H9 (cell line): Measurements from ENCODE around the gene HGF. TPM values are rescaled to one million over a fixed set of nuclear protein-coding genes. Genes with fewer than 3 reads are reported as not detected.

Source experiments
- DNase-seq: peaks from one replicate; pipeline ENCODE4 v3.0.0-alpha.2; 2017
- H2AFZ ChIP-seq: one replicate; pipeline ENCODE4 v1.6.1; 2013; ENCODE audit warnings: mild to moderate bottlenecking, low read length, control low read depth, moderate library complexity
- H2AK5ac ChIP-seq: 2 replicates; pipeline ENCODE4 v1.6.1; 2013; ENCODE audit warnings: low read length, control low read depth, mixed read lengths; ENCODE audit not compliant: insufficient read length
- H2BK120ac ChIP-seq: one replicate; pipeline ENCODE4 v1.6.1; 2013; ENCODE audit warnings: low read depth, mild to moderate bottlenecking, low read length, control low read depth, inconsistent platforms; ENCODE audit not compliant: poor library complexity, severe bottlenecking
- H2BK12ac ChIP-seq: 2 replicates; pipeline ENCODE4 v1.6.1; 2013; ENCODE audit warnings: low read length, control low read depth, mixed read lengths, low read depth; ENCODE audit not compliant: insufficient read length
- H2BK15ac ChIP-seq: 2 replicates; pipeline ENCODE4 v1.6.1; 2013; ENCODE audit warnings: low read depth, low read length, control low read depth
- H2BK20ac ChIP-seq: one replicate; pipeline ENCODE4 v1.6.1; 2013; ENCODE audit warnings: low read depth, mild to moderate bottlenecking, low read length, control low read depth, inconsistent platforms; ENCODE audit not compliant: poor library complexity, severe bottlenecking
- H2BK5ac ChIP-seq: 2 replicates; pipeline ENCODE4 v1.6.1; 2013; ENCODE audit warnings: low read length, control low read depth, mixed read lengths; ENCODE audit not compliant: insufficient read length
- H3K14ac ChIP-seq: 2 replicates; pipeline ENCODE4 v1.6.1; 2013; ENCODE audit warnings: low read length, control low read depth; ENCODE audit not compliant: insufficient read depth
- H3K18ac ChIP-seq: 2 replicates; pipeline ENCODE4 v1.6.1; 2013; ENCODE audit warnings: low read depth, mild to moderate bottlenecking, mixed read lengths, low read length, control low read depth; ENCODE audit not compliant: insufficient read length
- H3K23ac ChIP-seq: 2 replicates; pipeline ENCODE4 v1.6.1; 2013; ENCODE audit warnings: low read length, control low read depth, mixed read lengths, low read depth; ENCODE audit not compliant: insufficient read length
- H3K23me2 ChIP-seq: 2 replicates; pipeline ENCODE4 v1.6.1; 2013; ENCODE audit warnings: low read depth, mild to moderate bottlenecking, mixed read lengths, low read length, control low read depth; ENCODE audit not compliant: insufficient read length, poor library complexity, severe bottlenecking
- H3K27ac ChIP-seq: 2 replicates; pipeline ENCODE4 v1.5.1; 2013; ENCODE audit warnings: low read length, control low read depth, mixed read lengths, low read depth; ENCODE audit not compliant: insufficient read length
- H3K27me3 ChIP-seq: 2 replicates; pipeline ENCODE4 v1.6.1; 2013; ENCODE audit warnings: low read length, control low read depth, inconsistent platforms; ENCODE audit not compliant: insufficient read depth
- H3K4ac ChIP-seq: 2 replicates; pipeline ENCODE4 v1.6.1; 2013; ENCODE audit warnings: low read depth, mild to moderate bottlenecking, control low read depth, inconsistent platforms, low read length, moderate library complexity
- H3K4me1 ChIP-seq: 2 replicates; pipeline ENCODE4 v1.6.1; 2013; ENCODE audit warnings: low read length, control low read depth, inconsistent platforms; ENCODE audit not compliant: insufficient read depth
- H3K4me2 ChIP-seq: 2 replicates; pipeline ENCODE4 v1.6.1; 2013; ENCODE audit warnings: low read length, control low read depth, mixed read lengths; ENCODE audit not compliant: insufficient read length, insufficient read depth
- H3K56ac ChIP-seq: 2 replicates; pipeline ENCODE4 v1.6.1; 2013; ENCODE audit warnings: low read depth, mild to moderate bottlenecking, mixed read lengths, low read length, control low read depth; ENCODE audit not compliant: insufficient read length
- H3K79me1 ChIP-seq: 2 replicates; pipeline ENCODE4 v1.6.1; 2013; ENCODE audit warnings: low read depth, mild to moderate bottlenecking, moderate library complexity, low read length, control low read depth, inconsistent platforms; ENCODE audit not compliant: insufficient read depth, poor library complexity, severe bottlenecking
- H3K79me2 ChIP-seq: 2 replicates; pipeline ENCODE4 v1.6.1; 2013; ENCODE audit warnings: low read length, control low read depth, inconsistent platforms; ENCODE audit not compliant: insufficient read depth
- H3K9ac ChIP-seq: 2 replicates; pipeline ENCODE4 v1.6.1; 2013; ENCODE audit warnings: low read length, control low read depth, mixed read lengths; ENCODE audit not compliant: insufficient read length; ENCODE audit errors: extremely low read depth
- H3K9me3 ChIP-seq: one replicate; pipeline ENCODE4 v1.6.1; 2013; ENCODE audit warnings: low read depth, low read length, inconsistent platforms; ENCODE audit not compliant: control insufficient read depth
- H3T11ph ChIP-seq: one replicate; pipeline ENCODE4 v1.6.1; 2013; ENCODE audit warnings: mild to moderate bottlenecking, low read length, control low read depth, inconsistent platforms
- H4K20me1 ChIP-seq: one replicate; pipeline ENCODE4 v1.6.1; 2013; ENCODE audit not compliant: control insufficient read depth, insufficient read length, insufficient read depth
- H4K5ac ChIP-seq: 2 replicates; pipeline ENCODE4 v1.6.1; 2013; ENCODE audit warnings: low read depth, mild to moderate bottlenecking, mixed read lengths, low read length, control low read depth; ENCODE audit not compliant: insufficient read length
- H4K8ac ChIP-seq: replicated peaks from 2 replicates; pipeline ENCODE4 v1.6.1; 2013; ENCODE audit warnings: low read length, control low read depth, mixed read lengths, low read depth; ENCODE audit not compliant: insufficient read length
- H4K91ac ChIP-seq: 2 replicates; pipeline ENCODE4 v1.6.1; 2013; ENCODE audit warnings: low read depth, mild to moderate bottlenecking, moderate library complexity, mixed read lengths, low read length, control low read depth; ENCODE audit not compliant: insufficient read length
- H3K27ac Mint-ChIP-seq, 3 experiments: 2 replicates in 2 of 3; 3 replicates in 1 of 3; pipeline ENCODE4 v1.8.0; 2020 to 2021; ENCODE audit warnings: mixed read lengths in 3 of 3, mild to moderate bottlenecking in 1 of 3, moderate library complexity in 1 of 3
- H3K27me3 Mint-ChIP-seq: 2 replicates; pipeline ENCODE4 v1.8.0; 2021; ENCODE audit warnings: low read depth, mild to moderate bottlenecking, moderate library complexity, mixed read lengths
- H3K36me3 Mint-ChIP-seq, 3 experiments: 2 replicates in 2 of 3; 3 replicates in 1 of 3; pipeline ENCODE4 v1.8.0; 2020 to 2021; ENCODE audit warnings: low read depth in 3 of 3, mixed read lengths in 3 of 3; ENCODE audit not compliant: insufficient read depth in 1 of 3
- H3K4me1 Mint-ChIP-seq, 2 experiments: 2 replicates each; pipeline ENCODE4 v1.8.0; 2020; ENCODE audit warnings: mixed read lengths in 2 of 2
- H3K4me3 Mint-ChIP-seq, 2 experiments: 2 replicates in 1 of 2; 3 replicates in 1 of 2; pipeline ENCODE4 v1.8.0; 2020 to 2021; ENCODE audit warnings: mild to moderate bottlenecking in 2 of 2, mixed read lengths in 2 of 2, moderate library complexity in 1 of 2
- H3K9me3 Mint-ChIP-seq, 2 experiments: 2 replicates in 1 of 2; 3 replicates in 1 of 2; pipeline ENCODE4 v1.8.0; 2020; ENCODE audit warnings: mild to moderate bottlenecking in 2 of 2, mixed read lengths in 2 of 2, moderate library complexity in 1 of 2
- WGBS: extraction: QIAGEN DNeasy Blood & Tissue Kit; methylation state at CpG from one replicate; pipeline ENCODE4 v1.1.7; 2013; ENCODE audit warnings: missing lambda C conversion rate, low lambda C conversion rate, mixed read lengths; ENCODE audit not compliant: insufficient read length; ENCODE audit errors: extremely low coverage; 5-methylcytosine and 5-hydroxymethylcytosine counted together
- total RNA-seq: library from RNA; stranded (reverse); gene quantifications from 2 replicates; pipeline ENCODE4 v1.2.1, GENCODE V29; 2021
- TF ChIP-seq, protein P1 (sequence below): fragments of 200-600 bp; sonication (generic); conservative IDR thresholded peaks from 3 replicates; pipeline ENCODE4 v1.8.0; 2021; ENCODE audit warnings: antibody characterized with exemption, mild to moderate bottlenecking

HGF gene
- total RNA-seq, 1 experiment from 2014 or later: 0.15 TPM

DNA sequence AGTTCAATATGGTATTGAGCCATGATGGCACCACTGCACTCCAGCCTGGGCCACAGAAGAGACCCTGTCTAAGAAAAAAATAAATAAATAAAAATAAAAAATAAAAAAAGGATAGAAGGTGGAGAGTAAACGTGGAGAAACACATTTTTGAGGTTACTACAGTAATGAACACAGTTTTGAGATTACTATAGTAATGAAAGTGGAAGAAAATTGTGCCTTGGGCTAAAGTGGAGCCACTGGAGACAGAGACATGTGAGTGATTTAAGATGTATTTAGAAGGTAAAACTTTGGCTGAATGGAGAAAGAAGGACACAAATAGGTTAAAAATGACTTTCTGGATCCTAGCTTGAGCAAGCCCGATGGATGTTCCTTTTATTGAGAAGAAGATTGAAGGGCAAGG, 76.8 kb downstream of the HGF start:
- Histone ChIP-seq H2BK20ac (no peak overlapping the region), H2BK15ac (no peak overlapping the region), H3K9ac (no peak overlapping the region), H3T11ph (no peak overlapping the region), H2AFZ (no peak overlapping the region), H3K9me3 (no peaks in the 10 kb centered on the region), H4K5ac (no peak overlapping the region), H3K4ac (no peak overlapping the region), H2BK120ac (no peak overlapping the region), H3K79me1 (no peaks in the 10 kb centered on the region), H3K27me3 (no peaks in the 10 kb centered on the region), H3K18ac (no peak overlapping the region), H4K20me1 (no peaks in the 10 kb centered on the region), H3K56ac (no peak overlapping the region), H2AK5ac (no peak overlapping the region), H3K23me2 (no peaks in the 10 kb centered on the region), H3K79me2 (no peaks in the 10 kb centered on the region), H3K23ac (no peak overlapping the region), H2BK5ac (no peak overlapping the region), H3K4me2 (no peak overlapping the region), H3K27ac (no peak overlapping the region), H3K4me1 (peaks cover 9% of the 10 kb centered on the region), H3K14ac (no peak overlapping the region), H4K8ac (no peak overlapping the region), H2BK12ac (no peak overlapping the region), H4K91ac (no peak overlapping the region)
- WGBS: no CpG with 5 or more reads among the region's 2 CpGs
- no peaks in the 10 kb centered on the region; a peak in 1 of 5 replicates for H3K9me3 Mint-ChIP-seq
- no peaks in the 10 kb centered on the region for H3K36me3 Mint-ChIP-seq
- no peak for DNase-seq
- H3K4me1 Mint-ChIP-seq: peaks cover 41 to 46% of the 10 kb centered on the region in 2 experiments
- H3K4me3 Mint-ChIP-seq: no peak overlapping the region
- H3K27me3 Mint-ChIP-seq: no peaks in the 10 kb centered on the region
- TF ChIP-seq, protein P1, sequence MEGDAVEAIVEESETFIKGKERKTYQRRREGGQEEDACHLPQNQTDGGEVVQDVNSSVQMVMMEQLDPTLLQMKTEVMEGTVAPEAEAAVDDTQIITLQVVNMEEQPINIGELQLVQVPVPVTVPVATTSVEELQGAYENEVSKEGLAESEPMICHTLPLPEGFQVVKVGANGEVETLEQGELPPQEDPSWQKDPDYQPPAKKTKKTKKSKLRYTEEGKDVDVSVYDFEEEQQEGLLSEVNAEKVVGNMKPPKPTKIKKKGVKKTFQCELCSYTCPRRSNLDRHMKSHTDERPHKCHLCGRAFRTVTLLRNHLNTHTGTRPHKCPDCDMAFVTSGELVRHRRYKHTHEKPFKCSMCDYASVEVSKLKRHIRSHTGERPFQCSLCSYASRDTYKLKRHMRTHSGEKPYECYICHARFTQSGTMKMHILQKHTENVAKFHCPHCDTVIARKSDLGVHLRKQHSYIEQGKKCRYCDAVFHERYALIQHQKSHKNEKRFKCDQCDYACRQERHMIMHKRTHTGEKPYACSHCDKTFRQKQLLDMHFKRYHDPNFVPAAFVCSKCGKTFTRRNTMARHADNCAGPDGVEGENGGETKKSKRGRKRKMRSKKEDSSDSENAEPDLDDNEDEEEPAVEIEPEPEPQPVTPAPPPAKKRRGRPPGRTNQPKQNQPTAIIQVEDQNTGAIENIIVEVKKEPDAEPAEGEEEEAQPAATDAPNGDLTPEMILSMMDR: no peak
- H3K27ac Mint-ChIP-seq: no peak overlapping the region
